ENCODE measurements around the gene EVI5.
"Not testable (repeated sequence)": the region's sequence is repeated elsewhere in the genome, so short reads cannot be mapped to it uniquely, and the experiment has no call there.

The EVI5 gene

GRCh38 chr1:92567211-92567868 is 217.6 kb downstream of the EVI5 start:
- no peak for DNase-seq

- no peak for DNase-seq
Measured at GRCh38 chr1:92563457-92564216, 221.3 kb downstream of the EVI5 start.

- no peak for DNase-seq
Measured at GRCh38 chr1:92556350-92556749, 228.6 kb downstream of the EVI5 start.

GRCh38 chr1:92554216-92554615 is 230.7 kb downstream of the EVI5 start:
- DNase-seq, result no peak

GRCh38 chr1:92551916-92552315 is 233.0 kb downstream of the EVI5 start:
- DNase-seq, result no peak

- no peak for DNase-seq
Measured at GRCh38 chr1:92544756-92545165, 240.1 kb downstream of the EVI5 start.

GRCh38 chr1:92543131-92544055 is 241.5 kb downstream of the EVI5 start:
- no peak for DNase-seq

- DNase-seq, result no peak
Measured at GRCh38 chr1:92538413-92539061, 246.4 kb downstream of the EVI5 start.

GRCh38 chr1:92538048-92538412 is 246.9 kb downstream of the EVI5 start:
- DNase-seq, result no peak

GRCh38 chr1:92536980-92537884 is 247.7 kb downstream of the EVI5 start:
- DNase-seq, result no peak

GRCh38 chr1:92536211-92536979 is 248.5 kb downstream of the EVI5 start:
- DNase-seq, result no peak

GRCh38 chr1:92532371-92532770 is 252.5 kb downstream of the EVI5 start:
- DNase-seq, result not testable (repeated sequence)

- DNase-seq, result not testable (repeated sequence)
Measured at GRCh38 chr1:92531939-92532338, 253.0 kb downstream of the EVI5 start.

- DNase-seq, result no peak
Measured at GRCh38 chr1:92527670-92528069, 257.2 kb downstream of the EVI5 start.

GRCh38 chr1:92524944-92525590 is 259.8 kb downstream of the EVI5 start:
- not testable (repeated sequence) for DNase-seq

- no peak for DNase-seq
Measured at GRCh38 chr1:92519043-92519442, 265.9 kb downstream of the EVI5 start.

- no peak for DNase-seq
Measured at GRCh38 chr1:92516574-92516973, 268.3 kb downstream of the EVI5 start.

GRCh38 chr1:92515796-92516201 is 269.1 kb downstream of the EVI5 start:
- no peak for DNase-seq

GRCh38 chr1:92511541-92511940 is 273.4 kb downstream of the EVI5 start:
- DNase-seq, result no peak

- no peak for DNase-seq
Measured at GRCh38 chr1:92509619-92510018, 275.3 kb downstream of the EVI5 start.

All from activated naive CD4-positive, alpha-beta T cell (primary cell).